ENCODE results near the gene MRPS6.

GRCh38 chr21:34141373-34141772 is 68.0 kb downstream of the MRPS6 start:
- no peak for TF ChIP-seq CTCF (conservative IDR thresholded peaks at IDR 0.05)
- no peak for TF ChIP-seq EZH2 (IDR thresholded peaks at IDR 0.05; ENCODE audit: low read depth)

Measured in PC-9 (cell line).